ENCODE measurements around the gene TXNL4A.

GRCh38 chr18:79949697-79950487 is 38.5 kb downstream of the TXNL4A start:
- TF ChIP-seq CTCF (IDR thresholded peaks at IDR 0.05) (no peak), POLR2A (IDR thresholded peaks at IDR 0.05) (no peak), POLR2AphosphoS5 (IDR thresholded peaks at IDR 0.05) (no peak), EP300 (IDR thresholded peaks at IDR 0.05; ENCODE audit: low read depth) (no peak)
